ENCODE results near the gene MRPL19. TPM values are rescaled to one million over a fixed set of nuclear protein-coding genes. Genes with fewer than 3 reads are reported as not detected.

Gene MRPL19
- total RNA-seq, 1 experiment from 2014 or later: 73.0 TPM

- no peak overlapping the region for H2BK5ac ChIP-seq (ENCODE audit: insufficient read length, low read length)
- H4K91ac ChIP-seq (ENCODE audit: insufficient read length, low read depth, low read length): no peak overlapping the region
- no peak overlapping the region for H3K4ac ChIP-seq (ENCODE audit: low read depth, low read length)
- no peaks in the 10 kb centered on the region for H3K9me3 Mint-ChIP-seq
- H3K4me1 Mint-ChIP-seq: peaks cover 0 to 4% of the 10 kb centered on the region in 2 experiments; a peak in 2 of 4 replicates
- no peak overlapping the region for H3K27ac Mint-ChIP-seq
- H3K23ac ChIP-seq (ENCODE audit: insufficient read length, low read depth, low read length): no peak overlapping the region
- H3K9me3 ChIP-seq (ENCODE audit: control insufficient read depth, low read depth, low read length): no peaks in the 10 kb centered on the region
- H3K14ac ChIP-seq (ENCODE audit: insufficient read depth, low read length): no peak overlapping the region
- H3K9ac ChIP-seq (ENCODE audit: extremely low read depth, insufficient read length, low read length): no peak overlapping the region
- no peak overlapping the region for H3K56ac ChIP-seq (ENCODE audit: insufficient read length, low read depth, low read length)
- H3T11ph ChIP-seq (ENCODE audit: low read length): no peak overlapping the region
- H3K18ac ChIP-seq (ENCODE audit: insufficient read length, low read depth, low read length): no peak overlapping the region
- WGBS (ENCODE audit: extremely low coverage, insufficient read length, low lambda C conversion rate): no CpG with 5 or more reads among the region's 1 CpG
- no peaks in the 10 kb centered on the region for H3K4me1 ChIP-seq (ENCODE audit: insufficient read depth, low read length)
- no peaks in the 10 kb centered on the region for H3K27me3 ChIP-seq (ENCODE audit: insufficient read depth, low read length)
- no peak for DNase-seq
- no peak overlapping the region for H2AFZ ChIP-seq (ENCODE audit: low read length)
- H3K36me3 Mint-ChIP-seq (ENCODE audit: insufficient read depth in 1 of 3, low read depth in 3 of 3): no peaks in the 10 kb centered on the region
- H3K27me3 Mint-ChIP-seq (ENCODE audit: low read depth): peaks cover 6% of the 10 kb centered on the region
- H4K20me1 ChIP-seq (ENCODE audit: control insufficient read depth, insufficient read depth, insufficient read length): no peaks in the 10 kb centered on the region
- H3K23me2 ChIP-seq (ENCODE audit: insufficient read length, low read depth, low read length, poor library complexity, severe bottlenecking): no peaks in the 10 kb centered on the region
- TF ChIP-seq, protein P1, sequence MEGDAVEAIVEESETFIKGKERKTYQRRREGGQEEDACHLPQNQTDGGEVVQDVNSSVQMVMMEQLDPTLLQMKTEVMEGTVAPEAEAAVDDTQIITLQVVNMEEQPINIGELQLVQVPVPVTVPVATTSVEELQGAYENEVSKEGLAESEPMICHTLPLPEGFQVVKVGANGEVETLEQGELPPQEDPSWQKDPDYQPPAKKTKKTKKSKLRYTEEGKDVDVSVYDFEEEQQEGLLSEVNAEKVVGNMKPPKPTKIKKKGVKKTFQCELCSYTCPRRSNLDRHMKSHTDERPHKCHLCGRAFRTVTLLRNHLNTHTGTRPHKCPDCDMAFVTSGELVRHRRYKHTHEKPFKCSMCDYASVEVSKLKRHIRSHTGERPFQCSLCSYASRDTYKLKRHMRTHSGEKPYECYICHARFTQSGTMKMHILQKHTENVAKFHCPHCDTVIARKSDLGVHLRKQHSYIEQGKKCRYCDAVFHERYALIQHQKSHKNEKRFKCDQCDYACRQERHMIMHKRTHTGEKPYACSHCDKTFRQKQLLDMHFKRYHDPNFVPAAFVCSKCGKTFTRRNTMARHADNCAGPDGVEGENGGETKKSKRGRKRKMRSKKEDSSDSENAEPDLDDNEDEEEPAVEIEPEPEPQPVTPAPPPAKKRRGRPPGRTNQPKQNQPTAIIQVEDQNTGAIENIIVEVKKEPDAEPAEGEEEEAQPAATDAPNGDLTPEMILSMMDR (conservative IDR thresholded peaks at IDR 0.05): no peak
- H2AK5ac ChIP-seq (ENCODE audit: insufficient read length, low read length): no peak overlapping the region
- H2BK20ac ChIP-seq (ENCODE audit: low read depth, low read length, poor library complexity, severe bottlenecking): no peak overlapping the region
- no peak overlapping the region for H2BK120ac ChIP-seq (ENCODE audit: low read depth, low read length, poor library complexity, severe bottlenecking)
- H3K79me2 ChIP-seq (ENCODE audit: insufficient read depth, low read length): no peaks in the 10 kb centered on the region
- no peak overlapping the region for H4K5ac ChIP-seq (ENCODE audit: insufficient read length, low read depth, low read length)
- no peak overlapping the region for H2BK12ac ChIP-seq (ENCODE audit: insufficient read length, low read depth, low read length)
- no peak overlapping the region for H3K4me3 Mint-ChIP-seq
- no peaks in the 10 kb centered on the region for H3K79me1 ChIP-seq (ENCODE audit: insufficient read depth, low read depth, low read length, poor library complexity, severe bottlenecking)
- H2BK15ac ChIP-seq (ENCODE audit: low read depth, low read length): no peak overlapping the region
- no peak overlapping the region for H4K8ac ChIP-seq (replicated peaks; ENCODE audit: insufficient read length, low read depth, low read length)
- H3K4me2 ChIP-seq (ENCODE audit: insufficient read depth, insufficient read length, low read length): no peak overlapping the region
- H3K27ac ChIP-seq (ENCODE audit: insufficient read length, low read depth, low read length): no peak overlapping the region
Measured at GRCh38 chr2:75641587-75641986, 5.0 kb upstream of the MRPL19 start.
